HFFc6 (cell line): Measurements from ENCODE around the gene THSD4. TPM values are rescaled to one million over a fixed set of nuclear protein-coding genes. Genes with fewer than 3 reads are reported as not detected.

Source experiments
- DNase-seq: peaks from one replicate; pipeline ENCODE4 v3.0.0-alpha.2; 2018
- H3K27ac Mint-ChIP-seq: 2 replicates; pipeline ENCODE4 v1.8.0; 2020; ENCODE audit warnings: mild to moderate bottlenecking, mixed read lengths
- H3K27me3 Mint-ChIP-seq: 2 replicates; pipeline ENCODE4 v1.8.0; 2021; ENCODE audit warnings: mild to moderate bottlenecking, moderate library complexity, mixed read lengths; ENCODE audit not compliant: insufficient read depth
- H3K36me3 Mint-ChIP-seq: 2 replicates; pipeline ENCODE4 v1.8.0; 2021; ENCODE audit warnings: low read depth, mixed read lengths
- H3K4me1 Mint-ChIP-seq: 2 replicates; pipeline ENCODE4 v1.8.0; 2020; ENCODE audit warnings: low read depth, mixed read lengths
- H3K4me3 Mint-ChIP-seq: 2 replicates; pipeline ENCODE4 v1.8.0; 2020; ENCODE audit warnings: mild to moderate bottlenecking, moderate library complexity, mixed read lengths
- H3K9me3 Mint-ChIP-seq: 2 replicates; pipeline ENCODE4 v1.8.0; 2020; ENCODE audit warnings: mild to moderate bottlenecking, mixed read lengths
- CTCF ChIP-seq: fragments of 200-600 bp; sonication (generic); IDR thresholded peaks from 2 replicates; pipeline ENCODE4 v1.5.0; 2021; ENCODE audit warnings: antibody characterized with exemption, mild to moderate bottlenecking
- total RNA-seq, 6 experiments: library from RNA; stranded (reverse); fragmentation: NEBNext Ultra II Directional; extraction: Animal tissue kit (Norgen Biotek cat#: 25700); gene quantifications; 2 replicates in 1 of 6; 3 replicates in 5 of 6; pipeline ENCODE4 v1.2.3, GENCODE V29; 2021

THSD4 gene
- total RNA-seq, 6 experiments from 2014 or later, result 32.7 to 39.1 (median 36.4) TPM

GRCh38 chr15:71091601-71092000 is 23.7 kb upstream of the THSD4 start:
- no peaks in the 10 kb centered on the region for H3K27me3 Mint-ChIP-seq
- H3K9me3 Mint-ChIP-seq, result peaks cover 13% of the 10 kb centered on the region
- H3K36me3 Mint-ChIP-seq, result peaks cover 11% of the 10 kb centered on the region
- no peak for DNase-seq
- TF ChIP-seq CTCF, result no peak
- no peak overlapping the region for H3K4me3 Mint-ChIP-seq
- peaks cover 36% of the 10 kb centered on the region for H3K4me1 Mint-ChIP-seq
- H3K27ac Mint-ChIP-seq, result no peak overlapping the region

- Mint-ChIP-seq H3K36me3 (peaks cover 6% of the 10 kb centered on the region), H3K4me1 (peaks cover 42% of the 10 kb centered on the region), H3K27me3 (no peaks in the 10 kb centered on the region), H3K27ac (no peak overlapping the region), H3K4me3 (no peak overlapping the region), H3K9me3 (peaks cover 10% of the 10 kb centered on the region)
- TF ChIP-seq CTCF, result no peak
- no peak for DNase-seq
These were observed 23.1 kb upstream of the THSD4 start for GRCh38 chr15:71092056-71092600.

DNA sequence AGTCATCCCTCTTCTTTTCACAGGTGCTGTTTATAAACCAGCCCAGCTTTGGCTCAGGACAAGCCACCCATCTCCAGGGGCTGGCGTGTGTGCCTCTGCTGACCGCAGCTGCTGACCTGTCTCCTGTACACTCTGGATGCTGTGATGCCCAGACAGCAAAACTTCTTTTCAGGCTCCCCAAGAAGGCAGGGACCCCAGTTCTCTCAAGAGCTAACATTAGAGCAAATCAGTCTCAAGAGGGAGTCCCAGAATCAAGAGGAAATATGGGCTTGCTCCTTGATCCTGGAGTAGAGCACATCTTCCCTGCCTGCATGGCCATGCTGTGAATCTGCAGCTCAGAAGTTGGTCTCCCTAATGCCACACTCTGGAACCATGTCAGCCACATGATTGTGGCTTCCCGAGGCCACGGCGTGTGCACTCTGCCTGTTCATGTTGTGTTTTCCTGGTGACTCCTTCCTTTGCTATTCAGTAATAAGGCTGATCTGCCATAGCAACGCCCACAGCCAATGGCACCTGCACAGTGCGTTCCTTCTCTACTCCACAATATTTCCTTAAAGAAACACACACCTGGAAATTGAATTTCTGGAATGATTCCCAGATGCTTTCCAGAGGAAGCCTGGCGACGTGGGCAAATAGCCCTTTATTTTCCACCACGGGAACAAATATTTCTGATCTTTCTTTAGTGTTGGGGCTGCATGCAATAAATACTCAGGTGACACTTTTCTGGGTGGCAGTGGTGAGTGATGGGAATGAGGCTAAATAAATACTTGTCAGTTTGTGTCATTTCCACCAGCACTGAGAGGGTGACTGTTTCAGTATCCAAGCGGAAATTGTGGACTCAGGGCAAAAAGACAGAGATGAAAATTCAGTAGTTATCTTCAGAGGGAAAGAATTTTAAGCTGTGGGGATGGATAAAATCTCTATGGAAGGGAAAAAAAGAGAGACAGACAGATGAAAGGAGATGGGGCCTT is 21.9 kb upstream of the THSD4 start:
- no peak for TF ChIP-seq CTCF
- DNase-seq, result peak; percentile 87
- H3K4me1 Mint-ChIP-seq, result peaks cover 51% of the 10 kb centered on the region
- H3K36me3 Mint-ChIP-seq, result no peaks in the 10 kb centered on the region; the same call in 1 of the 2 replicates
- no peaks in the 10 kb centered on the region for H3K27me3 Mint-ChIP-seq
- H3K9me3 Mint-ChIP-seq, result peaks cover 7% of the 10 kb centered on the region
- peak overlapping the region; percentile 90 for H3K27ac Mint-ChIP-seq
- H3K4me3 Mint-ChIP-seq, result peak overlapping the region; percentile 49

DNA sequence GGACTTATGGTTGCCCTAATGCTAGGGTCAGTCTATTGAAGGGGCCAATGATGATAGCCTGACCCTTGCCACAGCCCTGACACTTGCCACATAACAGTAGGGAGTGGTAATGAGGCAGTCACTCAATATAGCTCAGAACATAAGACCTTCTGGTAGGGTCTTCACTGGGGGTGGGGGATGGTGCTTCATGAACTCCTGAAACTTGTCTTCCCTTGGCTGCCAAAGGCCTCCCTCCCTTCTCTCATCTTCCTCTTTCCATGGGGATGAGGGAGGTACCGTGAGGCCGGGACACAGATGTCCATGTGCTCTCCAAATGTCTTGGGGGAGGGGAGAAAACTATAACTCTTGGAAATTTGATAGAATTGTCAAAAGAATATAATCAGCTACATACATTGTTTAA is 21.1 kb upstream of the THSD4 start:
- peaks cover 51% of the 10 kb centered on the region for H3K4me1 Mint-ChIP-seq
- no peaks in the 10 kb centered on the region; the same call in 1 of the 2 replicates for H3K36me3 Mint-ChIP-seq
- H3K27me3 Mint-ChIP-seq, result no peaks in the 10 kb centered on the region
- H3K27ac Mint-ChIP-seq, result peak overlapping the region; percentile 90
- DNase-seq, result no peak
- no peaks in the 10 kb centered on the region for H3K9me3 Mint-ChIP-seq
- TF ChIP-seq CTCF, result no peak
- H3K4me3 Mint-ChIP-seq, result no peak overlapping the region

GRCh38 chr15:71096676-71097075 is 18.6 kb upstream of the THSD4 start:
- Mint-ChIP-seq H3K36me3 (no peaks in the 10 kb centered on the region; the same call in 1 of the 2 replicates), H3K4me1 (peaks cover 48% of the 10 kb centered on the region), H3K9me3 (no peaks in the 10 kb centered on the region), H3K27ac (peak overlapping the region; percentile 75), H3K4me3 (peak overlapping the region; percentile 8), H3K27me3 (no peaks in the 10 kb centered on the region)
- DNase-seq, result peak; percentile 86
- TF ChIP-seq CTCF, result no peak
